Body of pancreas (tissue), 4 donors: ENCODE data around the gene SMIM14.

Source experiments
- POLR2A ChIP-seq, 3 donors: fragments of 450-650 bp; IDR thresholded peaks; one replicate each; pipeline ENCODE4 v1.6.1; 2016; ENCODE audit warnings: antibody characterized with exemption in 3 of 3, mild to moderate bottlenecking in 2 of 3
- TF ChIP-seq, protein P1 (sequence below), 7 experiments: fragments of 450-650 bp in 4 of 7; fragments of 200-600 bp in 3 of 7; sonication (generic) in 3 of 7; IDR thresholded peaks; one replicate each; pipeline ENCODE4 v1.5.1; 2016 to 2019; ENCODE audit warnings: antibody characterized with exemption in 7 of 7

DNA sequence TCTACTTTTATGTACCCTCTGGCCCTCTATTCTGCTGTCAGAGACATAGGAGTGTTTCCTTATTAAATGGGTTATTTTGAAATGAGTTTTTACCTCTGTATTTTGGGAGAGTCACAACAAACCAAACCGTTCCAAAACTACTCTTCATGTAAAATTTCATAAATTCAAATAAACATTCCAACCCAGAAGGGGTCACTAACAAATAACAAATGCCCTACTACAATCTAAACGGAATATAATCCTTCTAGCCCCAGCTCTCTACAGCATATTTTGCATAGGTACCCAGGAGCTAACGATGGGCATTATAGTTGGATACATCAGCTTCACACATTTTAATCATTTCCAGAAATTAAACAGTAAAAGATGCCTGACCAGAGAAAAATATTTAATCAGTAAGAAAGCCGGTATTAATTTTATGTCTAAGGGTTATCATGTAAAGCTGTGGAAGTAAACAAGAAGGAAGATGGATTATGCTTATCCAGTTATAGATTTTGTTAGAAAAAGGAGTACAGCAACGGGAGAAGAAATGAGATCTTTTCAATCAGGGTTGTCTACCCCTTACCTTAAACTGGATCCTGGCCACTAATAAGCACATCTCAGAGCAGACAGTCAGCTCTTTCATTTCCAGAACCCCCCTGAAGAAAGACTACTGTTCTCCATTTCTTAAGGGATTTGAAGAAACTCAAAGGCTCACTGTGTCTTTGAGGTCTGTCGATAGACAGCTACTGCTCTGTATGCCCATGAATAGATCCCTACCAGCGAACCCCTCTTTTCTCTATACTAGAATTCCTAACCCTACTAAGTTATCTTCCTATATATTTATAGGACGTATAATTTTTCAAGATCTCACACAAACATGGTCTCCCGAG, 112.6 kb downstream of the SMIM14 start:
- no peak for TF ChIP-seq POLR2A (IDR thresholded peaks at IDR 0.05)
- TF ChIP-seq, protein P1, sequence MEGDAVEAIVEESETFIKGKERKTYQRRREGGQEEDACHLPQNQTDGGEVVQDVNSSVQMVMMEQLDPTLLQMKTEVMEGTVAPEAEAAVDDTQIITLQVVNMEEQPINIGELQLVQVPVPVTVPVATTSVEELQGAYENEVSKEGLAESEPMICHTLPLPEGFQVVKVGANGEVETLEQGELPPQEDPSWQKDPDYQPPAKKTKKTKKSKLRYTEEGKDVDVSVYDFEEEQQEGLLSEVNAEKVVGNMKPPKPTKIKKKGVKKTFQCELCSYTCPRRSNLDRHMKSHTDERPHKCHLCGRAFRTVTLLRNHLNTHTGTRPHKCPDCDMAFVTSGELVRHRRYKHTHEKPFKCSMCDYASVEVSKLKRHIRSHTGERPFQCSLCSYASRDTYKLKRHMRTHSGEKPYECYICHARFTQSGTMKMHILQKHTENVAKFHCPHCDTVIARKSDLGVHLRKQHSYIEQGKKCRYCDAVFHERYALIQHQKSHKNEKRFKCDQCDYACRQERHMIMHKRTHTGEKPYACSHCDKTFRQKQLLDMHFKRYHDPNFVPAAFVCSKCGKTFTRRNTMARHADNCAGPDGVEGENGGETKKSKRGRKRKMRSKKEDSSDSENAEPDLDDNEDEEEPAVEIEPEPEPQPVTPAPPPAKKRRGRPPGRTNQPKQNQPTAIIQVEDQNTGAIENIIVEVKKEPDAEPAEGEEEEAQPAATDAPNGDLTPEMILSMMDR (IDR thresholded peaks at IDR 0.05), result no peak
